ENCODE measurements around the gene FARSA. TPM values are rescaled to one million over a fixed set of nuclear protein-coding genes. Genes with fewer than 3 reads are reported as not detected.

Gene FARSA
- total RNA-seq, 2 experiments from 2014 or later: 77.9 to 82.8 TPM

- H3K36me3 Mint-ChIP-seq (ENCODE audit: low read depth): peaks cover 81% of the 10 kb centered on the region
- no peaks in the 10 kb centered on the region for H3K9me3 Mint-ChIP-seq
- H3K27me3 Mint-ChIP-seq (ENCODE audit: low read depth): no peaks in the 10 kb centered on the region
- intact Hi-C loops (cut with micrococcal nuclease): no loop called here
- H3K4me3 Mint-ChIP-seq: no peak overlapping the region
- DNase-seq: no peak
- CTCF ChIA-PET: no interaction called here
- H3K27ac Mint-ChIP-seq: peak overlapping the region; percentile 97
- peaks cover 71% of the 10 kb centered on the region for H3K4me1 Mint-ChIP-seq (ENCODE audit: low read depth)
Observed at GRCh38 chr19:12944104-12944674, 10.7 kb upstream of the FARSA start.

DNA sequence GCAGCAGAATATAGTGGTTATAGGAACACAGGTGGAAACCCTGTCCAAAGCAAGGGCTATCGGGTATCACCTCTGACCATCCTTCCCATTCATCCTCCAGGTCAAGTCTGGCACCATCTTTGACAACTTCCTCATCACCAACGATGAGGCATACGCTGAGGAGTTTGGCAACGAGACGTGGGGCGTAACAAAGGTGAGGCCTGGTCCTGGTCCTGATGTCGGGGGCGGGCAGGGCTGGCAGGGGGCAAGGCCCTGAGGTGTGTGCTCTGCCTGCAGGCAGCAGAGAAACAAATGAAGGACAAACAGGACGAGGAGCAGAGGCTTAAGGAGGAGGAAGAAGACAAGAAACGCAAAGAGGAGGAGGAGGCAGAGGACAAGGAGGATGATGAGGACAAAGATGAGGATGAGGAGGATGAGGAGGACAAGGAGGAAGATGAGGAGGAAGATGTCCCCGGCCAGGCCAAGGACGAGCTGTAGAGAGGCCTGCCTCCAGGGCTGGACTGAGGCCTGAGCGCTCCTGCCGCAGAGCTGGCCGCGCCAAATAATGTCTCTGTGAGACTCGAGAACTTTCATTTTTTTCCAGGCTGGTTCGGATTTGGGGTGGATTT, 10.0 kb upstream of the FARSA start:
- Mint-ChIP-seq H3K4me3 (peak overlapping the region; percentile 2), H3K36me3 (ENCODE audit: low read depth) (peaks cover 86% of the 10 kb centered on the region), H3K27ac (peak overlapping the region; percentile 78), H3K27me3 (ENCODE audit: low read depth) (no peaks in the 10 kb centered on the region), H3K4me1 (ENCODE audit: low read depth) (peaks cover 72% of the 10 kb centered on the region), H3K9me3 (no peaks in the 10 kb centered on the region)
- intact Hi-C loops (cut with micrococcal nuclease): no loop called here
- DNase-seq: no peak
- CTCF ChIA-PET: no interaction called here

- Mint-ChIP-seq H3K9me3 (no peaks in the 10 kb centered on the region), H3K4me3 (peak overlapping the region; percentile 92), H3K27me3 (ENCODE audit: low read depth) (no peaks in the 10 kb centered on the region), H3K4me1 (ENCODE audit: low read depth) (peaks cover 67% of the 10 kb centered on the region), H3K36me3 (ENCODE audit: low read depth) (peaks cover 69% of the 10 kb centered on the region), H3K27ac (peak overlapping the region; percentile 94)
- intact Hi-C loops (cut with micrococcal nuclease): no loop called here
- no peak for DNase-seq
- CTCF ChIA-PET: no interaction called here
Observed at GRCh38 chr19:12940897-12941296, 7.4 kb upstream of the FARSA start.

DNA sequence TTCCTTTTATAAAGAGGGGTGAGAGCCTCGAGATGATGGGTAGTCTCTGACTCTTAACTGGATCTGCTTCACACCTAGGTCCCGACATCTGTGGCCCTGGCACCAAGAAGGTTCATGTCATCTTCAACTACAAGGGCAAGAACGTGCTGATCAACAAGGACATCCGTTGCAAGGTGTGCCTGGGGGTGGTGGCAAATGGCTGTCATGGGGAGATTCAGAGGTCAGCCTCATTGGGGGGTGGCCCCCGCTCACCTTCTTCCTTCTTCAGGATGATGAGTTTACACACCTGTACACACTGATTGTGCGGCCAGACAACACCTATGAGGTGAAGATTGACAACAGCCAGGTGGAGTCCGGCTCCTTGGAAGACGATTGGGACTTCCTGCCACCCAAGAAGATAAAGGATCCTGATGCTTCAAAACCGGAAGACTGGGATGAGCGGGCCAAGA, 6.5 kb upstream of the FARSA start:
- Mint-ChIP-seq H3K27me3 (ENCODE audit: low read depth) (no peaks in the 10 kb centered on the region), H3K9me3 (no peaks in the 10 kb centered on the region), H3K4me1 (ENCODE audit: low read depth) (peaks cover 61% of the 10 kb centered on the region), H3K4me3 (peak overlapping the region; percentile 92), H3K36me3 (ENCODE audit: low read depth) (peaks cover 61% of the 10 kb centered on the region), H3K27ac (peak overlapping the region; percentile 94)
- CTCF ChIA-PET: no interaction called here
- intact Hi-C loops (cut with micrococcal nuclease): loop anchor here (2.0 to 10.0 kb wide), 7 partner anchors 17 to 1845 kb away; partner anchors contain the start of genes GADD45GIP1, JUNB and TRIR
- DNase-seq: no peak

- Mint-ChIP-seq H3K9me3 (no peaks in the 10 kb centered on the region), H3K36me3 (ENCODE audit: low read depth) (peaks cover 52% of the 10 kb centered on the region), H3K27ac (peak overlapping the region; percentile 94), H3K4me1 (ENCODE audit: low read depth) (peaks cover 52% of the 10 kb centered on the region), H3K27me3 (ENCODE audit: low read depth) (no peaks in the 10 kb centered on the region), H3K4me3 (peak overlapping the region; percentile 92)
- CTCF ChIA-PET: no interaction called here
- intact Hi-C loops (cut with micrococcal nuclease): loop anchor here (1.0 to 10.0 kb wide), 10 partner anchors 18 to 1844 kb away; partner anchors contain the start of genes GADD45GIP1, GCDH, JUNB and TRIR
- DNase-seq: peak; percentile 67
Observed at GRCh38 chr19:12938779-12939601, 5.5 kb upstream of the FARSA start.

- Mint-ChIP-seq H3K4me3 (peak within 1 kb of the TSS; percentile 92), H3K27me3 (ENCODE audit: low read depth) (no peaks in the 10 kb centered on the region), H3K27ac (peak within 1 kb of the TSS; percentile 94), H3K9me3 (no peaks in the 10 kb centered on the region), H3K4me1 (ENCODE audit: low read depth) (peaks cover 49% of the 10 kb centered on the region), H3K36me3 (ENCODE audit: low read depth) (peaks cover 47% of the 10 kb centered on the region)
- DNase-seq: peak; percentile 100
- intact Hi-C loops (cut with micrococcal nuclease): loop anchor here (1.0 to 10.0 kb wide), 11 partner anchors 7 to 1843 kb away; partner anchors contain the start of genes GADD45GIP1, GCDH, JUNB and RAD23A
- CTCF ChIA-PET: interaction anchor here (0.6 to 1.4 kb wide), 4 partner anchors 8 to 101 kb away, joined by 3 to 12 read pairs (median 4); partner anchors contain the start of gene RAD23A
Observed at GRCh38 chr19:12937927-12938778, 4.6 kb upstream of the FARSA start, which contains the start of gene CALR. Gene CALR, plus strand, starts transcription at chr19:12938609. Its CDS starts 71 bp downstream, at chr19:12938680.

DNA sequence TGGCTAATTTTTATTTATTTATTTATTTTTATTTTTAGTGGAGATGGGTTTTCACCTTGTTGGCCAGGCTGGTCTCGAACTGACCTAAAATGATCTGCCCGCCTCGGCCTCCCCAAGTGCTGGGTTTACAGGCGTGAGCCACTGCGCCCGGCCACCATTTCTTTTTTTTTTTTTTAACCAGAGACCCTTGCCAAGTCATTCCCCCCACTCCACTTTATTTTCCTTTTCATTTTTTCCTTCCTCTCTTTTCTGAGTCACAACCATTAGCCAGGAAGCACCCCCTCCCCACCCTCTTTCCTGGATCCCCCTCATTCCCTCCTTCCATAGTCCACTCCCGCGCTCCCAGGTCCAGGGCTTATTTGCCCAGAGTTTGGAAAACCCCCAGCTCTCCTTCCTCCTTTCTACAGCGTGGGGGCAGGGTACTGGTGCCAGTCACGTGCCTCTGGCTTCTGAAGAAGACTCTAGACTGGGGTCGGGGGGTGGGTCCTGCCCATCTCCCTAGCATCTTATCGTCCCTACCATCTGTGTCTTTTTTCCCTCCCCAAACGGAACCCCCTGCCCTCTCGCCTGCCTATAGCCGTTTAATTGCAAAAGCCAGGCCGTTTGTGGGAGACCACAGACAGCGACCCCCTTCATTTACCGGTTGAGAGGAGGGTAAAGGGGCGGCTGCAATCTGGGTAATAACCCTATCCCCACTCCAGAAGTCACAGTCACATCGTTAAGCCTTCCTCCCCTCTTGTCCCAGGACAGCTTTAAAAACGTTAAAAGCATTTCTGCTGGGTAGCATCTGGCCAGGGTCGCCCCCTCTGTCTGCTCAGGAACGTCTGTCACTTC, 3.8 kb upstream of the FARSA start:
- no peaks in the 10 kb centered on the region for H3K27me3 Mint-ChIP-seq (ENCODE audit: low read depth)
- DNase-seq: peak; percentile 56
- peaks cover 53% of the 10 kb centered on the region for H3K4me1 Mint-ChIP-seq (ENCODE audit: low read depth)
- CTCF ChIA-PET: interaction anchor here (1.2 to 1.4 kb wide), 3 partner anchors 9 to 52 kb away, joined by 3 to 12 read pairs (median 4); partner anchors contain the start of gene RAD23A
- peak overlapping the region; percentile 94 for H3K27ac Mint-ChIP-seq
- intact Hi-C loops (cut with micrococcal nuclease): loop anchor here (1.0 to 10.0 kb wide), 3 partner anchors 8 to 1843 kb away; partner anchors contain the start of gene RAD23A
- peak overlapping the region; percentile 92 for H3K4me3 Mint-ChIP-seq
- peaks cover 46% of the 10 kb centered on the region for H3K36me3 Mint-ChIP-seq (ENCODE audit: low read depth)
- no peaks in the 10 kb centered on the region for H3K9me3 Mint-ChIP-seq

DNA sequence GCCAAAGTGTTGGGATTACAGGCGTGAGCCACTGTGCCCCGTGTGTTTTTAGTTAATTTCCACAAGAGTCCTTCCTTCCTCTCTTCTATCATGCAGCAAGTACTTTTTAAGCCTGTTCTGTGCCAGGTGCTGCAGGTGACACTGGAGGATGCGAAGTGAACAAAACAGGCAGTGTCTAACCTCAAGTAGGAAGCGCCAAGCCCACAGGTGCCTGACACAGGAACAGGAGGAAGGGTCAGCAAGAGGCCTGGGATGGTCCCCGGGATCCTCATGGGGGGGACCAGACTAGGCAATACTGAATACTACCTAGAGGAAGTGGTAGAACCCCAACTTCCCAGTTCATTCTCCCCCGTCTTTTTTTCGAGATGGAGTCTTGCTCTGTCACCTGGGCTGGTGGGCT, 3.1 kb upstream of the FARSA start:
- H3K4me1 Mint-ChIP-seq (ENCODE audit: low read depth): peaks cover 50% of the 10 kb centered on the region
- intact Hi-C loops (cut with micrococcal nuclease): loop anchor here (5.0 to 10.0 kb wide), 2 partner anchors 901 to 1842 kb away; no protein-coding TSS in a partner anchor
- H3K4me3 Mint-ChIP-seq: no peak overlapping the region
- H3K9me3 Mint-ChIP-seq: no peaks in the 10 kb centered on the region
- H3K36me3 Mint-ChIP-seq (ENCODE audit: low read depth): peaks cover 40% of the 10 kb centered on the region
- H3K27ac Mint-ChIP-seq: peak overlapping the region; percentile 54
- no peaks in the 10 kb centered on the region for H3K27me3 Mint-ChIP-seq (ENCODE audit: low read depth)
- CTCF ChIA-PET: no interaction called here
- no peak for DNase-seq

DNA sequence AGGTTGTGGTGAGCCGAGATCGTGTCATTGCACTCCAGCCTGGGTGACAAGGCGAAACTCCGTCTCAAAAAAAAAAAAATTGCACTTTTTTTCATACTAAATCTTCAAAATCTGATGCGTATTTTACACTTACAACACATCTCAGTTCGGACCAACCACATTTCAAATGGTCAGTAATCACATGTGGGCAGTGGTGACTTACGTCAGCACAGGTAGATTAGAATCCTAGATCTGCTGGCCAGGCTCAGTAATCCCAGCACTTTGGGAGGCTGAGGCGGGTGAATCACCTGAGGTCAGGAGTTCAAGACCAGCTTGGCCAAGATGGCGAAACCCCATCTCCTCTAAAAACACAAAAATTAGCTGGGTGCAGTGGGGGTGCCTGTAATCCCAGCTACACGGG, 1.6 kb upstream of the FARSA start:
- no peak for DNase-seq
- CTCF ChIA-PET: no interaction called here
- no peak overlapping the region for H3K27ac Mint-ChIP-seq
- H3K4me3 Mint-ChIP-seq: peak overlapping the region; percentile 29
- no peaks in the 10 kb centered on the region for H3K27me3 Mint-ChIP-seq (ENCODE audit: low read depth)
- intact Hi-C loops (cut with micrococcal nuclease): loop anchor here (5.0 to 10.0 kb wide), 2 partner anchors 902 to 1840 kb away; no protein-coding TSS in a partner anchor
- H3K9me3 Mint-ChIP-seq: no peaks in the 10 kb centered on the region
- peaks cover 26% of the 10 kb centered on the region for H3K36me3 Mint-ChIP-seq (ENCODE audit: low read depth)
- H3K4me1 Mint-ChIP-seq (ENCODE audit: low read depth): peaks cover 41% of the 10 kb centered on the region

- Mint-ChIP-seq H3K36me3 (ENCODE audit: low read depth) (peaks cover 23% of the 10 kb centered on the region), H3K27me3 (ENCODE audit: low read depth) (no peaks in the 10 kb centered on the region), H3K9me3 (no peaks in the 10 kb centered on the region), H3K4me3 (peak overlapping the region; percentile 98), H3K4me1 (ENCODE audit: low read depth) (peaks cover 28% of the 10 kb centered on the region), H3K27ac (peak overlapping the region; percentile 88)
- CTCF ChIA-PET: interaction anchor here (0.8 to 2.3 kb wide), 4 partner anchors 15 to 172 kb away, joined by 3 to 19 read pairs (median 4); no protein-coding TSS in a partner anchor
- no peak for DNase-seq
- intact Hi-C loops (cut with micrococcal nuclease): loop anchor here (1.0 to 10.0 kb wide), 3 partner anchors 13 to 1838 kb away; partner anchors contain the start of gene SYCE2
Observed at GRCh38 chr19:12932392-12933286, 872 bp downstream of the FARSA start.
